ENCODE data around the gene EXOSC10. TPM values are rescaled to one million over a fixed set of nuclear protein-coding genes. Genes with fewer than 3 reads are reported as not detected.

EXOSC10 gene
- total RNA-seq, 3 donors from 2014 or later = 47.1 to 52.9 (median 50.7) TPM

GRCh38 chr1:11028018-11028417 lies 71.7 kb downstream of the EXOSC10 start:
- H3K4me3 ChIP-seq = no peak overlapping the region
- ATAC-seq (no peak), DNase-seq (no peak)
- no peak for TF ChIP-seq CTCF (IDR thresholded peaks at IDR 0.05)
- H3K9me3 ChIP-seq = no peaks in the 10 kb centered on the region
- intact Hi-C loops (cut with DNase I, micrococcal nuclease) = no loop called here
- no peaks in the 10 kb centered on the region for H3K36me3 ChIP-seq (ENCODE audit: low read depth)
- no peaks in the 10 kb centered on the region for H3K4me1 ChIP-seq (ENCODE audit: low read depth)

GRCh38 chr1:11027316-11027715 lies 72.4 kb downstream of the EXOSC10 start:
- intact Hi-C loops (cut with DNase I, micrococcal nuclease) = no loop called here
- ATAC-seq (no peak), DNase-seq (no peak)
- no peak for TF ChIP-seq CTCF (IDR thresholded peaks at IDR 0.05)
- H3K36me3 ChIP-seq (ENCODE audit: low read depth) = no peaks in the 10 kb centered on the region
- no peaks in the 10 kb centered on the region for H3K9me3 ChIP-seq
- H3K4me3 ChIP-seq = no peak overlapping the region
- no peaks in the 10 kb centered on the region for H3K4me1 ChIP-seq (ENCODE audit: low read depth)

- TF ChIP-seq CTCF (IDR thresholded peaks at IDR 0.05) = no peak
- Histone ChIP-seq H3K4me1 (ENCODE audit: low read depth) (no peaks in the 10 kb centered on the region), H3K36me3 (ENCODE audit: low read depth) (no peaks in the 10 kb centered on the region), H3K9me3 (no peaks in the 10 kb centered on the region), H3K4me3 (no peak overlapping the region)
- ATAC-seq (no peak), DNase-seq (no peak)
- intact Hi-C loops (cut with DNase I, micrococcal nuclease) = no loop called here
Observed at GRCh38 chr1:11026903-11027302, 72.8 kb downstream of the EXOSC10 start.

- H3K9me3 ChIP-seq = no peaks in the 10 kb centered on the region
- DNase-seq (no peak), ATAC-seq (no peak)
- no peaks in the 10 kb centered on the region for H3K4me1 ChIP-seq (ENCODE audit: low read depth)
- peaks cover 2% of the 10 kb centered on the region for H3K36me3 ChIP-seq (ENCODE audit: low read depth)
- TF ChIP-seq CTCF (IDR thresholded peaks at IDR 0.05) = no peak
- H3K4me3 ChIP-seq = no peak overlapping the region
- intact Hi-C loops (cut with DNase I, micrococcal nuclease) = no loop called here
Observed at GRCh38 chr1:11026052-11026451, 73.6 kb downstream of the EXOSC10 start.

- Histone ChIP-seq H3K4me1 (ENCODE audit: low read depth) (no peaks in the 10 kb centered on the region), H3K36me3 (ENCODE audit: low read depth) (peaks cover 6% of the 10 kb centered on the region), H3K9me3 (no peaks in the 10 kb centered on the region), H3K4me3 (no peak overlapping the region)
- DNase-seq (no peak), ATAC-seq (no peak)
- no peak for TF ChIP-seq CTCF (IDR thresholded peaks at IDR 0.05)
- intact Hi-C loops (cut with DNase I, micrococcal nuclease) = no loop called here
Observed at GRCh38 chr1:11025618-11026017, 74.1 kb downstream of the EXOSC10 start.

- intact Hi-C loops (cut with DNase I, micrococcal nuclease) = no loop called here
- Histone ChIP-seq H3K9me3 (no peaks in the 10 kb centered on the region), H3K36me3 (ENCODE audit: low read depth) (peaks cover 14% of the 10 kb centered on the region), H3K4me3 (no peak overlapping the region), H3K4me1 (ENCODE audit: low read depth) (no peaks in the 10 kb centered on the region)
- TF ChIP-seq CTCF (IDR thresholded peaks at IDR 0.05) = no peak
- ATAC-seq = no peak
- DNase-seq = no peak
Observed at GRCh38 chr1:11024874-11025203, 74.8 kb downstream of the EXOSC10 start.

Data from mucosa of descending colon (tissue), 3 donors.